Loucy (cell line): Measurements from ENCODE around the gene BLACAT1.

Experiments
- H2AFZ ChIP-seq: fragments of 200-600 bp; sonication (generic); 2 replicates; pipeline ENCODE4 v1.6.0; 2016; ENCODE audit warnings: antibody characterized with exemption, mild to moderate bottlenecking, low read length, moderate library complexity
- H3F3A ChIP-seq: fragments of 200-600 bp; 2 replicates; pipeline ENCODE4 v1.6.0; 2016; ENCODE audit warnings: antibody characterized with exemption, low read depth, mild to moderate bottlenecking
- H3K27me3 ChIP-seq: fragments of 200-600 bp; sonication (generic); 2 replicates; pipeline ENCODE4 v1.6.1; 2014; ENCODE audit warnings: low read length, mild to moderate bottlenecking; ENCODE audit not compliant: insufficient read depth, poor library complexity, severe bottlenecking
- H3K36me3 ChIP-seq: fragments of 200-600 bp; sonication (generic); 2 replicates; pipeline ENCODE4 v1.6.1; 2016; ENCODE audit warnings: low read length; ENCODE audit not compliant: insufficient read depth
- H3K4me1 ChIP-seq: fragments of 200-600 bp; sonication (generic); 2 replicates; pipeline ENCODE4 v1.5.1; 2014; ENCODE audit warnings: low read length, mild to moderate bottlenecking; ENCODE audit not compliant: insufficient read depth, poor library complexity, severe bottlenecking
- H3K4me2 ChIP-seq: fragments of 200-600 bp; sonication (generic); 2 replicates; pipeline ENCODE4 v1.6.0; 2014; ENCODE audit warnings: antibody characterized with exemption, low read length, low read depth, mild to moderate bottlenecking; ENCODE audit not compliant: poor library complexity, severe bottlenecking
- H3K4me3 ChIP-seq: fragments of 200-600 bp; sonication (generic); 2 replicates; pipeline ENCODE4 v1.5.1; 2014; ENCODE audit warnings: low read length, mild to moderate bottlenecking, mixed read lengths; ENCODE audit not compliant: poor library complexity, severe bottlenecking
- H3K79me2 ChIP-seq: fragments of 200-600 bp; sonication (generic); 2 replicates; pipeline ENCODE4 v1.6.1; 2014; ENCODE audit warnings: low read length; ENCODE audit not compliant: insufficient read depth
- H3K9ac ChIP-seq: fragments of 200-600 bp; sonication (generic); 2 replicates; pipeline ENCODE4 v1.6.0; 2014; ENCODE audit warnings: mild to moderate bottlenecking, low read depth, low read length, moderate library complexity; ENCODE audit not compliant: poor library complexity, severe bottlenecking
- H3K9me2 ChIP-seq: fragments of 200-600 bp; sonication (generic); replicated peaks from 2 replicates; pipeline ENCODE4 v1.6.1; 2016; ENCODE audit warnings: low read depth, low read length, mixed read lengths
- H3K9me3 ChIP-seq: fragments of 200-600 bp; sonication (generic); 2 replicates; pipeline ENCODE4 v1.6.1; 2014; ENCODE audit warnings: mild to moderate bottlenecking, antibody characterized with exemption, low read length, low read depth; ENCODE audit not compliant: insufficient read depth
- H4K20me1 ChIP-seq: fragments of 200-600 bp; sonication (generic); 2 replicates; pipeline ENCODE4 v1.6.0; 2014; ENCODE audit warnings: antibody characterized with exemption, low read length, mild to moderate bottlenecking; ENCODE audit not compliant: insufficient read depth, poor library complexity, severe bottlenecking
- EZH2phosphoT487 ChIP-seq: fragments of 200-600 bp; IDR thresholded peaks from 2 replicates; pipeline ENCODE4 v1.6.1; 2018; ENCODE audit warnings: antibody characterized with exemption, mild to moderate bottlenecking, moderate library complexity, borderline replicate concordance
- TF ChIP-seq, protein P1 (sequence below): fragments of 200-600 bp; sonication (generic); conservative IDR thresholded peaks from 2 replicates; pipeline ENCODE4 v1.5.1; 2014; ENCODE audit warnings: mild to moderate bottlenecking, antibody characterized with exemption, low read length

Gene BLACAT1

DNA sequence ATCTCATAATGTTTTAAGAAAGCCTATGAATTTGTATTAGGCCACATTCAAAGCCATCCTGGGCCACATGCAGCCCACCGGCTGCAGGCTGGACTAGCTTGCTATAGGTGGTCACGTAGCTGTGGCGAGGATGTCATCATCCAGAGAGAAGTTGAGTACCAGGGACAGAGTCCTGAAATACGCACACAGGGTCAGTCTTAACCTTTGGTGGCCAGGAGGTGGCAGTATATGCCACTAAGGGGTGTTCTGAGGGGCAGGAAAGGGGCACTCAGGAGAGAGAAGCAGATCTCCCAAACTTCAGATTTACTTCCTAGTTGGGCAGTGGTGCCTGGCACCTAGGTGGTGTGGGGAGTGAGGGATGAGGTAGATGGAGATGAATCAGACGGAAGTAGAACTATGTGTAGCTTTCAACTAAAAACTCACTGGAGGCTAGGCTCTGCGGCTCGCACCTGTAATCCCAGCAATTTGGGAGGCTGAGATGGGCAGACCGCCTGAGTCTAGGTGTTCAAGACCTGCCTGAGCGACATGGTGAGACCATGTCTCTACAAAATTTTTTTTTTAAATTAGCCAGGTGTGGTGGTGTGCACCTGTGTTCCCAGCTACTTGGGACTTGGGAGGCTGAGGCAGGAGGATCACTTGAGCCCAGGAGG, 32.4 kb upstream of the BLACAT1 start:
- Histone ChIP-seq H3K4me2 (no peak overlapping the region), H3K79me2 (no peaks in the 10 kb centered on the region)

GRCh38 chr1:205486258-205486657, 30.4 kb upstream of the BLACAT1 start:
- Histone ChIP-seq H3K36me3 (no peaks in the 10 kb centered on the region), H3K9me3 (no peaks in the 10 kb centered on the region), H3K4me3 (no peak overlapping the region), H3K79me2 (no peaks in the 10 kb centered on the region), H3K9me2 (no peaks in the 10 kb centered on the region), H4K20me1 (no peaks in the 10 kb centered on the region), H2AFZ (no peak overlapping the region), H3K4me2 (no peak overlapping the region), H3K27me3 (no peaks in the 10 kb centered on the region), H3K9ac (no peak overlapping the region), H3F3A (no peaks in the 10 kb centered on the region), H3K4me1 (peaks cover 6% of the 10 kb centered on the region)
- no peak for TF ChIP-seq EZH2phosphoT487
- TF ChIP-seq, protein P1, sequence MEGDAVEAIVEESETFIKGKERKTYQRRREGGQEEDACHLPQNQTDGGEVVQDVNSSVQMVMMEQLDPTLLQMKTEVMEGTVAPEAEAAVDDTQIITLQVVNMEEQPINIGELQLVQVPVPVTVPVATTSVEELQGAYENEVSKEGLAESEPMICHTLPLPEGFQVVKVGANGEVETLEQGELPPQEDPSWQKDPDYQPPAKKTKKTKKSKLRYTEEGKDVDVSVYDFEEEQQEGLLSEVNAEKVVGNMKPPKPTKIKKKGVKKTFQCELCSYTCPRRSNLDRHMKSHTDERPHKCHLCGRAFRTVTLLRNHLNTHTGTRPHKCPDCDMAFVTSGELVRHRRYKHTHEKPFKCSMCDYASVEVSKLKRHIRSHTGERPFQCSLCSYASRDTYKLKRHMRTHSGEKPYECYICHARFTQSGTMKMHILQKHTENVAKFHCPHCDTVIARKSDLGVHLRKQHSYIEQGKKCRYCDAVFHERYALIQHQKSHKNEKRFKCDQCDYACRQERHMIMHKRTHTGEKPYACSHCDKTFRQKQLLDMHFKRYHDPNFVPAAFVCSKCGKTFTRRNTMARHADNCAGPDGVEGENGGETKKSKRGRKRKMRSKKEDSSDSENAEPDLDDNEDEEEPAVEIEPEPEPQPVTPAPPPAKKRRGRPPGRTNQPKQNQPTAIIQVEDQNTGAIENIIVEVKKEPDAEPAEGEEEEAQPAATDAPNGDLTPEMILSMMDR: no peak

More for the DNA sequence above, 32.4 kb upstream of the BLACAT1 start:
- Histone ChIP-seq H3K9me2 (no peaks in the 10 kb centered on the region), H2AFZ (no peak overlapping the region), H3K4me1 (peaks cover 6% of the 10 kb centered on the region), H4K20me1 (no peaks in the 10 kb centered on the region), H3K9ac (no peak overlapping the region), H3K9me3 (no peaks in the 10 kb centered on the region), H3K27me3 (no peaks in the 10 kb centered on the region), H3K4me3 (no peak overlapping the region), H3K36me3 (no peaks in the 10 kb centered on the region), H3F3A (no peaks in the 10 kb centered on the region)
- TF ChIP-seq EZH2phosphoT487: no peak
- TF ChIP-seq, protein P1: peak; percentile 88

GRCh38 chr1:205484985-205485967, 29.4 kb upstream of the BLACAT1 start:
- TF ChIP-seq, protein P1: peak; percentile 97
- no peak for TF ChIP-seq EZH2phosphoT487
- Histone ChIP-seq H3K9ac (no peak overlapping the region), H3F3A (no peaks in the 10 kb centered on the region), H4K20me1 (no peaks in the 10 kb centered on the region), H3K79me2 (no peaks in the 10 kb centered on the region), H3K4me2 (peak overlapping the region; percentile 23), H3K27me3 (no peaks in the 10 kb centered on the region), H3K9me2 (no peaks in the 10 kb centered on the region), H3K4me3 (no peak overlapping the region), H3K36me3 (no peaks in the 10 kb centered on the region), H3K4me1 (peaks cover 6% of the 10 kb centered on the region), H3K9me3 (no peaks in the 10 kb centered on the region), H2AFZ (no peak overlapping the region)
